HG02970 (cell line): ENCODE results near the gene PCGF1.
A peak's percentile ranks its signal among the peaks of the same experiment; 100 is the strongest.
"Not testable (repeated sequence)": the region's sequence is repeated elsewhere in the genome, so short reads cannot be mapped to it uniquely, and the experiment has no call there.

Source experiments
- ATAC-seq: cut with Tn5 transposase; IDR thresholded peaks from one replicate; pipeline ENCODE4 v1.9.1; 2021; ENCODE audit warnings: mild to moderate bottlenecking, moderate library complexity, moderate number of reproducible peaks; ENCODE audit not compliant: unreplicated experiment, low FRiP score

Gene PCGF1

GRCh38 chr2:74481961-74482800 is 25.3 kb downstream of the PCGF1 start:
- ATAC-seq: peak; percentile 37

- ATAC-seq: no peak
These were observed 26.1 kb downstream of the PCGF1 start for GRCh38 chr2:74481431-74481830.

DNA sequence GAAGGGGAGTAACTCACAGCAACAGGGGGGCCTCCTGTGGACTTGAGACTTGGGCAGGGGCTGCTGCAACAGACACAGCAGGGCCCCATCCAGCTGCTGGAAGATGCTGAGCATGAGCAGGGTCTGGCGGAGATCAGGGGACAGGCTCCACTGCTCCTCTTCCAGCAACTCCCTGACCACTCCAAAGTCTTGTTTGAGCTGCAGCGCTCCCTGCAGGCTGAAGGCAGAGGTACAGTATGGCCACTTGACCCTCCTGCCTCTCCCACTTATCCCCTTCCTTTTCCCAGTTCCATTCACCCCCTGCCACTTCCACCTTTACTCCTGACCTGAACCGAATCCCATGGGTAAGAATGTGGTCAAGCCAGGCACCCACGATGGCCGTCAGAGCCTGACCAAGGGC is 32.6 kb downstream of the PCGF1 start:
- no peak for ATAC-seq

GRCh38 chr2:74474481-74474880 is 33.0 kb downstream of the PCGF1 start:
- no peak for ATAC-seq

- ATAC-seq: no peak
These were observed 34.6 kb downstream of the PCGF1 start for GRCh38 chr2:74472945-74473258.

GRCh38 chr2:74472086-74472944 is 35.2 kb downstream of the PCGF1 start, which contains the start of gene MRPL53:
Gene MRPL53 (minus strand): TSS chr2:74472680. CDS start chr2:74472660, 20 bp downstream.
- peak; percentile 65 for ATAC-seq

- ATAC-seq: no peak
These were observed 36.0 kb downstream of the PCGF1 start for GRCh38 chr2:74471332-74472065.

DNA sequence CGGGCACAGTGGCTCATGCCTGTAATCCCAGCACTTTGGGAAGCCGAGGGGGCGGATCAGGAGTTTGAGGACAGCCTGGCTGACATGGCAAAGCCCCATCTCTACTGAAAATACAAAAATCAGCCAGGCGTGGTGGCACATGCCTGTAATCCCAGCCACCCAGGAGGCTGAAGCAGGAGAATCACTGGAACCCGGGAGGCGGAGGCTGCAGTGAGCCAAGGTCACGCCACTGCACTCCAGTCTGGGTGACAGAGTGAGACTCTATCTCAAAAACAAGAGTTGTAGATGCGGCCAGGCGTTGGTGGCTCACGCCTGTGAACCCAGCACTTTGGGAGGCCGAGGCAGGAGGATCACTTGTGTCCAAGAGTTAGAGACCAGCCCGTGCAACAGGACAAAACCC is 36.8 kb downstream of the PCGF1 start:
- ATAC-seq: not testable (repeated sequence)

GRCh38 chr2:74464406-74464805 is 43.1 kb downstream of the PCGF1 start:
- ATAC-seq: no peak

DNA sequence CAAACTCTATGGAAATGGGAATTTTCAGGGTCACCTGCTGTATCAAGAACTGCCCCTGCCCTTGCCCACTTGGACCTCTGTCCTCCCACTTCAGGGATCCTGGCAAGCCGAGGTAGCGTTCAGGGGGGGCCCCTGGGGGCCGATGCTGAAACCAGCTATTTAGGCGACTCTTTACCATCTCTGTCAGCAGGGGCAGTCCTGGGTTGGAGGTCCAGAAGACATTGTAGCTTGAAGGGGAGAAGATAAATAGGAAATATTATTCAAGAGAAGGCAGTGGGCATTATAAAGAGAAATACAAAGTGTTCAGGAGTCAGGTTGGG is 44.7 kb downstream of the PCGF1 start:
- ATAC-seq: no peak

- ATAC-seq: no peak
These were observed 45.3 kb downstream of the PCGF1 start for GRCh38 chr2:74462054-74462785.

GRCh38 chr2:74461187-74462053 is 46.1 kb downstream of the PCGF1 start:
- no peak for ATAC-seq

- ATAC-seq: not testable (repeated sequence)
These were observed 47.3 kb downstream of the PCGF1 start for GRCh38 chr2:74460187-74460586.

DNA sequence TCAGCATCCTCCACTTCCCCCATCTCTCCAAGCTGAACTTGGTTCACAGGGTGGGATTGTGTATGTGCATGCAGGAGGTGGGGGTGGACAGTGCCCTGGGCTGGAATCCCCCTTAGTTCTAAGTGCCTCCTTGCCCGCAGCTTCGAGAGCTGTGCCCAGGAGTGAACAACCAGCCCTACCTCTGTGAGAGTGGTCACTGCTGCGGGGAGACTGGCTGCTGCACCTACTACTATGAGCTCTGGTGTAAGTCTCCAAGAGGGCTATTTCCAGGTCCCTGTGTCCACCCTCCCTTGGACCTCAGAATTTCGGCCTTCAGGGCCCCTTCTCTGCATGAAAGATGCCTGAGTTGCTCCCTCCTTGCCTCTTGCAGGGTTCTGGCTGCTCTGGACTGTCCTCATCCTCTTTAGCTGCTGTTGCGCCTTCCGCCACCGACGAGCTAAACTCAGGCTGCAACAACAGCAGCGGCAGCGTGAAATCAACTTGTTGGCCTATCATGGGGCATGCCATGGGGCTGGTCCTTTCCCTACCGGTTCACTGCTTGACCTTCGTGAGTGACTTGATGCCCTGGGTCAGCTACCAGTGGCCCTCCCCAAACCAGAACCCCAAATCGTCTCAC is 47.9 kb downstream of the PCGF1 start:
- ATAC-seq: not testable (repeated sequence)

GRCh38 chr2:74458938-74459363 is 48.5 kb downstream of the PCGF1 start:
- no peak for ATAC-seq

- peak; percentile 82 for ATAC-seq
These were observed 49.2 kb downstream of the PCGF1 start, which contains the start of gene WBP1 for GRCh38 chr2:74458132-74458937. Gene WBP1 (plus strand): TSS chr2:74458438. CDS start chr2:74458603, 165 bp downstream.

GRCh38 chr2:74457549-74458131 is 49.9 kb downstream of the PCGF1 start:
- ATAC-seq: peak; percentile 35

GRCh38 chr2:74457129-74457548 is 50.4 kb downstream of the PCGF1 start:
- no peak for ATAC-seq
